Measurements from ENCODE around the gene BCKDHB.
"Not testable (repeated sequence)": the region's sequence is repeated elsewhere in the genome, so short reads cannot be mapped to it uniquely, and the experiment has no call there.

DNA sequence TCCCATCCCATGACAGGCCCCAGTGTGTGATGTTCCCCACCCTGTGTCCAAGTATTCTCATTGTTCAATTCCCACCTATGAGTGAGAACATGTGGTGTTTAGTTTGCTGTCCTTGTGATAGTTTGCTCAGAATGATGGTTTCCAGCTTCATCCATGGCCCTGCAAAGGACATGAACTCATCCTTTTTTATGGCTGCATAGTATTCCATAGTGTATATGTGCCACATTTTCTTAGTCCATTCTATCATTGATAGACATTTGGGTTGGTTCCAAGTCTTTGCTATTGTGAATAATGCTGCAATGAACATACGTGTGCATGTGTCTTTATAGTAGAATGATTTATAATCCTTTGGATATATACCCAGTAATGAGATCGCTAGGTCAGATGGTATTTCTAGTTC is 132.3 kb downstream of the BCKDHB start:
- not testable (repeated sequence) for TF ChIP-seq POLR2A (IDR thresholded peaks at IDR 0.05; ENCODE audit: low read length); CTCF (IDR thresholded peaks at IDR 0.05); MAZ (IDR thresholded peaks at IDR 0.05; ENCODE audit: borderline replicate concordance, low read depth, low read length); SREBF2 (IDR thresholded peaks at IDR 0.05); ZSCAN20 (CRISPR knock-in tag; IDR thresholded peaks at IDR 0.05)

Data from A549 (cell line).